ENCODE measurements around the gene DPAGT1.

DNA sequence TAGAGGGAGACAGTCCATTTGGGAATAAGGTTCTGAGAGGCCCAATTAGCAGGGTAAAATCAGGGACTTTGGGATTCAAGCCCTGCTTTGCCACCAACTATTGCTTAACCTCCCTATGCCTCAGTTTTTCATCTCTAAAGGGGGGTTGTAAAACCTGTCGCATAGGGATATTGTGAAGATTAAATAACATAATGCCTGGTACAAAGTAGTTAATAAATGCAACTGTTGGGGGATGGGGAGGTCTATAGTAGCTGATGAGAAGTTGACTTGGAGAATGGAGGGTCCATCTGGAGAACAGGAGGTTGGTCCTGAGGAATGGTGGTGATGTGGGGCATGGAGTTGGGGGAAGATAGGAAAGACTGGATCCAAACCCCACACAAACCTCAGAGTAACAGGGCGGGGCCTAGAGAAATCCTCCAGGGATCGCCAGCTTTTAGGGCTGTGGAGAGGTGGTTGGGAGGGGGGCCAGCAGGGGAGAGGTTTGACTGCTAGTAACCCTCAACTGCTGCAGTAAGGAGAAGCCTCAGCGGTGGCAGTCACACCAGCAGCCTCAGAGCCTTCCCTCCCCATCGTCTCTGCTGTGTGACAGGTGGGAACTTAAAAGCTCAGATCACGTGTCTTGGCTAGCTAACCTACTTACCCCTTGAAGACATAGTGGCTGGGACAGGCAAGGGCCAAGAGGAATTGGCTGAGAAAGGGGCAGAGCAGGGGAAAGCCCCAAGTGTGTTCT, 46.1 kb upstream of the DPAGT1 start:
- TF ChIP-seq, protein P1, sequence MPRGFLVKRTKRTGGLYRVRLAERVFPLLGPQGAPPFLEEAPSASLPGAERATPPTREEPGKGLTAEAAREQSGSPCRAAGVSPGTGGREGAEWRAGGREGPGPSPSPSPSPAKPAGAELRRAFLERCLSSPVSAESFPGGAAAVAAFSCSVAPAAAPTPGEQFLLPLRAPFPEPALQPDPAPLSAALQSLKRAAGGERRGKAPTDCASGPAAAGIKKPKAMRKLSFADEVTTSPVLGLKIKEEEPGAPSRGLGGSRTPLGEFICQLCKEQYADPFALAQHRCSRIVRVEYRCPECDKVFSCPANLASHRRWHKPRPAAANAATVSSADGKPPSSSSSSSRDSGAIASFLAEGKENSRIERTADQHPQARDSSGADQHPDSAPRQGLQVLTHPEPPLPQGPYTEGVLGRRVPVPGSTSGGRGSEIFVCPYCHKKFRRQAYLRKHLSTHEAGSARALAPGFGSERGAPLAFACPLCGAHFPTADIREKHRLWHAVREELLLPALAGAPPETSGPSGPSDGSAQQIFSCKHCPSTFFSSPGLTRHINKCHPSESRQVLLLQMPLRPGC (tag by site-specific recombination; IDR thresholded peaks at IDR 0.05) = no peak
- TF ChIP-seq ZBTB8A (tag by site-specific recombination; IDR thresholded peaks at IDR 0.05) = no peak
- TF ChIP-seq, protein P2, sequence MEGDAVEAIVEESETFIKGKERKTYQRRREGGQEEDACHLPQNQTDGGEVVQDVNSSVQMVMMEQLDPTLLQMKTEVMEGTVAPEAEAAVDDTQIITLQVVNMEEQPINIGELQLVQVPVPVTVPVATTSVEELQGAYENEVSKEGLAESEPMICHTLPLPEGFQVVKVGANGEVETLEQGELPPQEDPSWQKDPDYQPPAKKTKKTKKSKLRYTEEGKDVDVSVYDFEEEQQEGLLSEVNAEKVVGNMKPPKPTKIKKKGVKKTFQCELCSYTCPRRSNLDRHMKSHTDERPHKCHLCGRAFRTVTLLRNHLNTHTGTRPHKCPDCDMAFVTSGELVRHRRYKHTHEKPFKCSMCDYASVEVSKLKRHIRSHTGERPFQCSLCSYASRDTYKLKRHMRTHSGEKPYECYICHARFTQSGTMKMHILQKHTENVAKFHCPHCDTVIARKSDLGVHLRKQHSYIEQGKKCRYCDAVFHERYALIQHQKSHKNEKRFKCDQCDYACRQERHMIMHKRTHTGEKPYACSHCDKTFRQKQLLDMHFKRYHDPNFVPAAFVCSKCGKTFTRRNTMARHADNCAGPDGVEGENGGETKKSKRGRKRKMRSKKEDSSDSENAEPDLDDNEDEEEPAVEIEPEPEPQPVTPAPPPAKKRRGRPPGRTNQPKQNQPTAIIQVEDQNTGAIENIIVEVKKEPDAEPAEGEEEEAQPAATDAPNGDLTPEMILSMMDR (tag by site-specific recombination; IDR thresholded peaks at IDR 0.05) = no peak
- TF ChIP-seq YY1 (tag by site-specific recombination; IDR thresholded peaks at IDR 0.05) = no peak
- TF ChIP-seq HOXA7 (CRISPR knock-in tag; IDR thresholded peaks at IDR 0.05; ENCODE audit: borderline replicate concordance) = no peak
- TF ChIP-seq ZBTB20 (tag by site-specific recombination; IDR thresholded peaks at IDR 0.05) = no peak
- no peak for TF ChIP-seq ZNF114 (tag by site-specific recombination; IDR thresholded peaks at IDR 0.05)
- TF ChIP-seq, protein P3, sequence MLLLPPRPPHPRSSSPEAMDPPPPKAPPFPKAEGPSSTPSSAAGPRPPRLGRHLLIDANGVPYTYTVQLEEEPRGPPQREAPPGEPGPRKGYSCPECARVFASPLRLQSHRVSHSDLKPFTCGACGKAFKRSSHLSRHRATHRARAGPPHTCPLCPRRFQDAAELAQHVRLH (tag by site-specific recombination; IDR thresholded peaks at IDR 0.05) = no peak
